Ramos (cell line): ENCODE measurements around the gene HOXA10.

Experiments used
- in situ Hi-C: fragments of 300-500 bp; cut with MboI; formaldehyde crosslinking; loops from one replicate; pipeline ENCODE4 v1.14.3; 2022; ENCODE audit warnings: low sequenced_read_pairs; ENCODE audit not compliant: unreplicated experiment

HOXA10 gene

DNA sequence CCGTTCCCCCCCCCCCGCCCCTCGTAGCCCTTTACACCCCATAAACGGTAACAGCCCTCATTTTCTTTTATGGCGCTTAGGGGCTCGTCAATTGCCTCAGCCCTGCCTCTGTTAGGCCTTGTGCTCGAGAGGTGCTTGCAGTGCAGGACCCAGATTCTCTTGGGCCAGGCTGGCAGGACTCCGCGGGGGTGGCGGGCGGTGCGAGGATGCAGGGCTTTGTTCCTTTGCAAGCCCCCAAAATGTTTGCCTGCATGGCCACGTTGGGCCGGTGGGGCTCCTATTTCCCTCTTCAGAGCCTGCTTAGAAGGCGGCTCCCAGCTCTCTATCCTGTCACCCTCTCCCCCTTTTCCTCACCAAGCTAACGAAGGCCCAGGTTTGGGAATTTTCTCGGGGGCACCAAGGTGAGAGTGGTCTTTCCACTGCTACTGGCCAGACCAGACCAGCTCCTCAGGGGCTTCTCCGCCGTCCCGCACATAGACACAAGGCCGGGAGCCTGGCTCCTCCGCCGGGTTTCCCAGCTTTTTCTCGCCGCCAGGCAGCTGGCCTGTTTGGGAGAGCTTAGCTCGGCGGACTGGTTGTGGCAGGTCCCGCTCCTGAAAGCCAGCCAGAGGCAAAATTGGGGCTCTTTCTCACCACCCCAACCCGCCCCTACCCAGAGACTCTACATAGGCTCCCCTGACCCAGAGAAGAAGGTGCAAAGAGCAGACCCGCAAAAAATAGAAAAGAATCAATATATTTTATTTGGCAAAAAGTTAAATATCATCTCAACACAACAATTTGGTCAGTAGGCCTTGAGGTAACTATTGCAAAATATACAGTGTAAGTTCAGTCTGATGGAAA is 12.2 kb downstream of the HOXA10 start:
- in situ Hi-C loops = loop anchor here (25.0 kb wide), 2 partner anchors 1100 to 1275 kb away; no protein-coding TSS in a partner anchor

DNA sequence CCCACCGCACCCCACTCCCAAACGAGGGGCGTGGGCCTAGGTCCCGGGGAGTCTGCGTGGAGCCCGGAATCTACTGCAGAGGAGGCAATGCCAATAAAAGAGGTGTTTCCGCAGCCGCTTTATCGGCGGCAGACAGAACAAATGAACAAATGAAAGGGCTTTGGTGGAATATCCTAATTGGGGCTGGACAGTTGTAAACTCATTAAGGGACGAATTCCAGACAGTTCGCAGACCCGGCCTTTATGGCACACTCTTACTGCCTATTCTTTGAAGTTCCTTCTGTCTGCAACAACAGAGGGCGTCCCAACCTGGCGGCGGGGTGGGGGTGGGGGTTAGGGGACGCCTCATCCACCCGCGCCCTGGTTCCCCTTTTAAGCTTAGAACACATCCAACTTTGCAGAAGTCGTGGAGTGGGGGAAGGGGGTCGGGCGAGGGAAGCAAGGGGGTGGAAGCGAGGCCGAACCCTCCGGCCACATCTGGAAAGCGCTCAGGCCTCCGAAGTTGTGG is 12.9 kb downstream of the HOXA10 start:
- in situ Hi-C loops = loop anchor here (25.0 kb wide), 2 partner anchors 1099 to 1274 kb away; no protein-coding TSS in a partner anchor

DNA sequence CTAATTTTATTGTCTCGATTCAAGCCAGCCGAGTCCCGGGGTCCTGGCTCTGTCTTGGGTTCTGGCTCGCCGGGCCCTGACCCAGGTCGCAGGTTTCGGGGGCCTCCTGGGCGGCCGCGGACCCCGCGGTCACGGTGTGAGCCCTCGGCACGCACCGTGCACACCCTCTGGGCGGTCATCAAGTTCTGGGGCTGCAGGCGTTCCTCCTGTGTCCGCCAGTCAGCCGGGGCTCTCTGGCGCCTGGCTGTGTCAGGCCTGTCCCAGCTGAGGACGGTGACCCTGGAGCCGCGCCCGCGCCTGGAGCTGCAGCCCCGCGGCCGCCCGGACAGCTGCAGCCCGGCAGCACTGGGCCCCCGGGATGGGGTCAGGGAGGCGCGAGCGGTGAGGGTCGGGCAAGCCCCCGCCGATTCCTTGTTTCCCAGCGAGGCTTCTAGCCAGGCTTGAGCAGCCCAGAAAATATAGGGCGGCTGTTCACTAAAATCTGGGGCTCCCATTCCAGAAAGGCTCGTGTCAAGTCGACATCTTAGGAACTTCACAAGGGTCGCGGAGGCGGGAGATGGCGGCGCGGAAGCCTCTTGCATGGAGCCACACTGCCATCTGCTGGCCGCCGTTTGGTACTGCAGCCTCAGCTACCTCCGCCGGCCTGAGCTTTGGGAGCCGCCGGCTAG is 13.4 kb downstream of the HOXA10 start:
- in situ Hi-C loops = loop anchor here (25.0 kb wide), 2 partner anchors 1098 to 1273 kb away; no protein-coding TSS in a partner anchor

DNA sequence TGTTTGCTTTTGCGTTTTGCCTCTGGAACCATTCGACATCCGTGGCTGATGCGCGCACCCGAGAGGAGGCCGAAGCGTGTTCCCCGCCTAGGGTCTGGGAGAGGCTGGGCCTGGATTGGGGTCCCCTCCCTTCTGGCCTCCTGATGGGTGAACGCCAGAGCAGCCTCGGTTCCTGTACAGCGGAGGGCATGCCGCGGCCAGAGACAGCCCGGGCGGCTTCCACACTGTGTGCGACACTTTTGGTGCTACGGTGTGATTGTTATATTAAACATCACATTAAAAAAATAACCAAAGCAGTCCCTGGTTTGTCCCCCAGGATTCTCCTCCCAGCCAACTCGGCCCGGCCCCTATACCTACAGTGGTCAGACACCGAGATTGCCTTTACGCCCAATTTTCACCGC is 14.0 kb downstream of the HOXA10 start:
- in situ Hi-C loops = loop anchor here (25.0 kb wide), 2 partner anchors 1098 to 1273 kb away; no protein-coding TSS in a partner anchor

DNA sequence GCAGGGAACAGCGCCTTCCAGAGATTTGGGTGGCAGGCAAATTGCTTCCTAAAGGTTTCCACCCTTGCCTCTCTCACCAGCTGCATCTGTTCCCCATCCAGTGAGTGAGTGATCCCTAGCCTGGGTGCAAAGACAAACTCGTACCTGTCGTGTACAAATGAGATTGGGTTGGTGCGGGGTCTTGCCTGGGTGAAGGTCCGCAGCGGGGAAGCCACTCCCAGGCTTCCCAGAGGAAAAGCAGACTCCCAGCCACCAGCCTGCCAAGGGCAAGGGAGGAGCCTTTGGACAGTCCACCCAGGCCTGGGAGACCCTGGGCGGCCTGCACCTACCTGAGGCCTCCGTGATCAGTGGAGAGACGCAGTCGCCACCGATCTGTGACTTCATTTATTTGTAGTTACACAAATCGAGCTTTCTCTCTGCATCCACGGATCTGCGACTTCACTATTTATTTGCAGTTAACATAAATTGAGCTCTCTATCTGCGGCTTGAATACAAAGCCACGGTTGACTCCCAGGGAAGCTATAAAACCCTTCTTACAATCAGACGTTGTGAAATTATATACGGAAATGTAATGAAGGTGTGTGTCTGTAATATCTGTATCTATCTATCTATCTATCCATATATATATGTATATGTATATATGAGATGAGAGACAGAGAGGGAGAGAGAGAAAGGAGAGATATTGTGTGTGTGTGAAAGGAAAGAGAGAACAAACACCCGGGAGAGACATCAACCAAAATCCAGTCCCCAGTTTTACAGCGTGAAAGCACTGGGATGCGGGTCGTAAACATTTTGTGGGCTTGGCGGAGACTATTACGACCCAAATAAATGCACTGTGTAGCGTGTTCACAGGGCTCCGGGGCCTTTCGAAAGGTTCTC is 14.6 kb downstream of the HOXA10 start:
- in situ Hi-C loops = loop anchor here (10.0 to 25.0 kb wide), 4 partner anchors 485 to 1272 kb away; no protein-coding TSS in a partner anchor

DNA sequence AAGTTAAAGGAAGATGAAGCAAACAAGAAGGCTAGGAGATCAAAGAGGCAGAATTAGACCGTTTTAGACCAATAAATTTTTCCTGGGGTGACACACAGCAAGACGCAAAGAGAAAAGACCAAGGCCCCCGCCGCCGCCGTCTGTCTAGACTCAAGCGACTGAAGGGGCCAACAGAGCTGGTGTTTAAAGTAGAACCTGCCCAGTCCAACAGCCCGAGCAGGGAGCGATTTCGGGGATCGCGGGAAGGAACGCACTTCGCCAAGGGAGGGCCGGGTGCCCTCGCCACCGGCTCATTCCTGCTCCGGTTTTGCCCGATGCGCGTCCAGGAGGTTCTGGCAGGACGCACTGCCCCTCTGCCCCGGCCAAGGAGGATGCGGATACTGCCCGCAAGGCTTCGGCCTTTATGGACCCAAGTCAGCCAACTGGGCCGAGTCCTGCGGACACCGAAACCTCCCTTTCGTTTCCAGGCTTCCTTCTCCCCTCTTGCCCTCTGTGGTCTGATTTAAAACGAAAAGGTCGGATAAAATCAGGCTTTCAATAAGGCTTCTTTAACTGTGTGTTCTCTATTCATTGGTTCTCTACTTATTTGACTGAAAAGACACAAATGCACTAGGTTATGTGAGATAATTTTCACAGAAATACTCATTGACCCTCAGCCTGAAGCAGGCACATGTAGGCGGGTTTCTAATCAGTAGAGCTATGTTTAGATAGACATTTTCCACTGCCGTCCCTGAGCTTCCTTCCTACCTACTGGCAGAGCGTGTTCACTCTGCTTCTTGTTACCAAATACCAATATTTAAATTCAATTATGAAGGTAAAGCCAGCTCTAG is 15.5 kb downstream of the HOXA10 start:
- in situ Hi-C loops = loop anchor here (10.0 to 25.0 kb wide), 4 partner anchors 484 to 1271 kb away; no protein-coding TSS in a partner anchor

DNA sequence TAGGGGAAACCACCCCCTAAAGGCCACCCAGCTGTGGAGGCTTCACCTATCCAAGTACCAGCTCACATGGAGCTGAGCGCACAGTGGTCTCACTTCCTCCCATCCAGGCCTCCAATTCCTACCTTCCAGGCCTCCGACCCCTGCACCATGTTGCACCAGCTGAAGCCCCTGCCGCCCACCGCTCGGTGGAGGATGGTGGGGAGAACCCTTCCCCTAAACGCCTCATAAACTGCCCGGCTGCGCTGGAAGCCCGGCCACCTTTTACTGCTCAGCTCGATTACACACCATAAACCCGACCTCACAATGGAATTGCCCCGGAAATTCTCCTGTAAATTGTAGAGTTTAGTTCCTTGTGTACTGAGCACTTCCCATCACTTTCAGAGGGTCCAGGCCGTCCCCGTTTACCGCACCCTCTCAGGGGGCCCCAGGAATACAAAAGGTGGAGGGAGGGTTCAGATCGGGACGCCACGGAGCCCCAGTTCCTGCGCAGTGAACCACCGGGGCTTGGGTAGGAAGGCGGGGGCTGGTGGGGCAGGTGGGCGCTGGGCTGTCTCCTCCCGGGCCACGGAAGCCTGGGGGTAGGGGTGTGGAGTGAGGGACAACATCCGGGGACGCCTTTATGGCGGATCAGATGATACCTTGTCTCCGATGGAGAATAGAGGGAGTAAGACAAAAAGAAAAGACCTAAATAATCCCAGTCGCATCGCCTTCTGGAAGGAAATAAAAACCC is 16.3 kb downstream of the HOXA10 start:
- in situ Hi-C loops = loop anchor here (10.0 to 25.0 kb wide), 4 partner anchors 483 to 1271 kb away; no protein-coding TSS in a partner anchor

DNA sequence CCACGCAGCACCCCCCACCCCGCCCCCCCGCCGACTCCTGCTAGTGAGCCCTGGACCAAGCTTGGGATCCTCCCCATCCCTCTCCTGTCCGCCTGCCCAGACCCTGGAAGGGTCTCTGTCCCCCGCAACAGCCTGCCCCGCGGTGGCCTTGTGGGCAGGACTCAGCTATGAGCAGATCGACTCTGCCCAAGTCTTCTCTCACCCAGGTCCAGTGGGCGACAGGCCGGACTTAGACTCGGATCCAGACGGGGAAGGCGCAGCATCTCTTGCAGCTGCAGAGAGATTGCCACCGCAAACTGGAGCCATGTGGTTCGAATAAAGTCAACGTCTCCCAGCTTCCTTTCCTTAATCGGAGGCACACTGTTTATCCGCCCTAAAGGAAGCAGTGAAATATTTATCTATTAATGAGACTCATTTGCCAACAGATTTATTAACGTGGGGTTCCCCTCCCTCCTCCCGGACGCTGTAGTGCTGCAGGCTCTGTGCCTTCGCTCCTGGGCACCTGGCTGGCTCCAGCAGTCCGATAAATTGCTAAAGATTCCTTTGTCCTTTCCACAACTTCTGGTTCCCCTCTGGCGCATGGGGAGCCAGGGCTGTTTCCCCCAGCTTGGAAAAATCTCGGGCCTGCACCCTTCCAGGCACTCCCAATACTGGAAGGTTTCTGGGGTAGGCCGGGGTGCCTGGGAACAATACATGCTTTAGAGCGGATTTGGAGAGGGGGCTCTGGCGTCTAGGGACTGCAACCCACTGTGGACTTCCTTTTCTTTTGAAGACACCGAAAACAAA is 17.0 kb downstream of the HOXA10 start:
- in situ Hi-C loops = loop anchor here (10.0 to 25.0 kb wide), 4 partner anchors 482 to 1270 kb away; no protein-coding TSS in a partner anchor

DNA sequence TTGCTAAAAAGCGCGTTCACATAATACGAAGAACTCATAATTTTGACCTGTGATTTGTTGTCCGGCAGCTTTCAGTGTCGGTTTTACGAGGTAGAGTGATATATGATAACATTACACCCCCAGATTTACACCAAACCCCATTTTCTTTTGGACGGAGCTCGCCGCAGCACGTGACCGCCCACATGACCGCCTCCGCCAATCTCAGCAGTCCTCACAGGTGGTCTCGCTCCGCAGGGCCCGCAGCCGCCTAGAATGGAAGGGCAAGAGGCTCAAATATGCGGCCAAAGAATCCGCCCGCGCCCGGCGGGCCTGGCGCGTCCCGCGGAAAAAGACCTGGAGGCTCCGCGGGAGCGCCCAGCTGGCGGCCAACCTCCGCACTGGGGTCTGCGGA is 17.6 kb downstream of the HOXA10 start, which contains the start of gene HOXA7:
HOXA7 (minus strand) TSS at position 168 of the 391 bp plus-strand sequence; CDS start at position 38, 130 bp downstream.
- in situ Hi-C loops = loop anchor here (10.0 to 25.0 kb wide), 4 partner anchors 482 to 1269 kb away; no protein-coding TSS in a partner anchor

DNA sequence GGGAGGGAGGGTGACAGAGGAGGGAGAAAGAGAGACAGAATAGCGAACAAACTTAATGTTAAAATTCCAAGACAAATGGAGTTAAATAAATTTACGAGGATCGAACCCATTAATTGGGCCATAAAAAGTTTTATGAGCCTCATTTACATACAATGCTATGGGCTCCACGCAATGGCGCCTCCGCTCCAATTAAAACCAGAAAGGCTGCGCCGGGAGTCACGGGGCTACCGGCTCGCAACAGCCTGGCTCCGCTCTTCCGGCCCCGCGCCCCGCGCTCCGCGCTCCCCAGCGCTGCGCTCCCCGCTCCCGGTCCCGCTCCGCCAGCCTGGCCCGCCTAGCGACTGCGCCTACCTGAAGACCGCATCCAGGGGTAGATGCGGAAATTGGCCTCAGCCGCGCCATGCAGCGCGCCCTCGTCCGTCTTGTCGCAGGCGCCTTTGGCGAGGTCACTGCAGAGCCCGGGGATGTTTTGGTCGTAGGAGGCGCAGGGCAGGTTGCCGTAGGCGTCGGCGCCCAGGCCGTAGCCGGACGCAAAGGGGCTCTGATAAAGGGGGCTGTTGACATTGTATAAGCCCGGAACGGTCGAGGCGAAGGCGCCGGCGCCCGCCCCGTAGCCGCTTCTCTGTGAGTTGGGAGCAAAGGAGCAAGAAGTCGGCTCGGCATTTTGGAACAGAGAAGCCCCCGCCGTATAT is 18.2 kb downstream of the HOXA10 start:
- in situ Hi-C loops = loop anchor here (10.0 to 25.0 kb wide), 4 partner anchors 481 to 1269 kb away; no protein-coding TSS in a partner anchor

DNA sequence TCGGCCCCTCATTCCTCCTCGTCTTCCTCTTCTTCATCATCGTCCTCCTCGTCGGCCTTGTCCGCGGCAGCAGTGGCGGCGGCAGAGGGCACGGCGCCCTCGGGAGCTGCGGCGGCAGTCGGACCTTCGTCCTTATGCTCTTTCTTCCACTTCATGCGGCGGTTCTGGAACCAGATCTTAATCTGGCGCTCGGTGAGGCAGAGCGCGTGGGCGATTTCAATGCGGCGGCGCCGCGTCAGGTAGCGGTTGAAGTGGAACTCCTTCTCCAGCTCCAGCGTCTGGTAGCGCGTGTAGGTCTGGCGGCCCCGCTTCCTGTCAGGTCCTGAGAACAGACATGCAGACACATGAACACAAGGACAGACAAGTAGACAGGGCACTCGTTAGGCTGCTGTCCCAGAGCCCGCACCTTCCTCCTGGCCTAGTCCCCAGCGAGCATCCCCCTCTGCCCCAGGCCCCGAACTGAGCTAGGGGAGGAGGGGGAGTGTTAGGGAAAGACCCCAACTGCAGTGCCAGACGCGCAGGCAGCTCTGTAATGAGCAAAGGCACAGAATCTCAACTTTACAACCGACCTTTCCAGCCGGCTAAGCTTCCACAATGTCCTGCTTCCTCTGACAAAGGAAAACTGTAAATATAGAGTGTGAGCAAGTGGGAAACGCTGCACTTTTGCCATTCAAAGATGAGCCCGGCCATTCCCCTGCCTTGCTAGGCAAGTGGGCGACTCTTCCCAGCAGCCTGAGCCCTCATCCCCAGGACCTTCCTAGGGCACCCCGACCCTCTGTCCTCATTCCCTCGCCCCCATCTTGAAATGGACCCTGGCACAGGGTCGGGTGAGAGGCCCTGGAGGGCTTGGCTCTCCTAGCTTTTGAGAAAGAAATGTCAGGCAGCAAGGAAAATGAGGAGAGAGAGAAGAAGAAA is 19.0 kb downstream of the HOXA10 start:
- in situ Hi-C loops = loop anchor here (10.0 to 25.0 kb wide), 4 partner anchors 480 to 1268 kb away; no protein-coding TSS in a partner anchor

DNA sequence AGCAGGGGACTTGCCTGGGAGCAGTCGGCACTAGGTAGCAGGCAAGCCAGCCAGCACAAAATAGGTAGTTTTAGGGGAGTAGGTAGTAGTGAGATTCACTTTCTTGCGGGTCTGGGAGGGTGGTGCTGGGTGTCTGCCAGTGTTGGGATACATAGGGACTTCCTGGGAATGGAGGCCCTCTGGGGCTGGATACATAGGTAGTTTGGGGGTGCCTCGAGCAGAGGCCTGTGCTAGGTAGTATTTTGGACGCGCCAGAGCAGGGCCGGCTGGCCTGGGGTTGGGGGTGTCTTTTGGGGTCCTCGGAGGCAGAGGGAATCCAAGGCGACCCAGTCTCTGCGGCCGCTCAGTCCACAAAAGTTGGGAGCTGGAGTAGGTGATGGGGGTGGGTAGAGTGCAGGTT is 19.8 kb downstream of the HOXA10 start:
- in situ Hi-C loops = loop anchor here (10.0 to 25.0 kb wide), 4 partner anchors 480 to 1267 kb away; no protein-coding TSS in a partner anchor

DNA sequence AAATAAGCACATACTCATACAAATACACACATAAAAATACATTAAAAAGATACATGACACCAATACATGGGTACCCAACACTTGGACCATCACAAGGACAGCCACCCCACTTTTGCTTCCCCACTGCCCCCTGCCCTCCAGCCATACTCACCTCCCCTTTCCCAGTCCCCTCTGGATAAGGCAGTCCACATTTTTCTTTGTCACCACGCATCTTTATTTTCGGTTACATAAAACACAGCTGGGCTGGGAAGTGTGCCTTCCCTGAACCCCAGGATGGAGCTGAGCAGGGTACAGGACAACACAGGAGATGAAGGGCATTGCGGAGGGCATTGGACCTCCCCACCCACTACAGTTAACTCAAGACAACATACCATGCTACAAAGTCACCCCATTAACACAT is 20.6 kb downstream of the HOXA10 start:
- in situ Hi-C loops = loop anchor here (10.0 to 25.0 kb wide), 4 partner anchors 479 to 1266 kb away; no protein-coding TSS in a partner anchor

DNA sequence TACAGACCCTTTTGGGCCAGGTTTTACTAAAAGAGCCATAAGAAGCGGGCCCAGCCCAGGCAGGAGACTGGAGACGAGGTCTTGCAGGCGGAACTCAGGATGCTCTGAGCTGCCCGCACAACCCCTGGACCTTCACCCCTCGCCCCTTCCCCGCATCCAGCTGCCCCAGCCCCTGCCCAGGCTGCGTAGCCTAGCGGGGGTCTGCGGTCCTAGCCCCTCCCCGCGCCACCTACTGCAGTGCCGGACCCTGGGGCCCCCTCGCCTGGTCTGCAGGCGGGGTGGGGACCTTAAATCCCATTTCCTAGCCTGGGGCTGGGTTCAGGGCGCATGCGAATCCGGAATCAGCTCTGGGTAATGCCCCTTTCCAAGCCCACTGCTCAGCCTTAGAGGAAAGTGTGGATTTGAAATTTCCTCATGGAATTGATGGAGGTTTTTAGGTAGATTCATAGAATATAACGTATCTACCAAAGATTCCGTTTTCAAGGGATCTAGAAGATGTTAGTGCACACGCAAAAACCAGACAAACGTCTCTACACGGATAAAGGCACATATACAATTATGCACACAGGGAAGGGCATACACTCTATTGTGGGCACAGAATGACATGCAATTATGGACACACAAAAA is 21.2 kb downstream of the HOXA10 start:
- in situ Hi-C loops = loop anchor here (10.0 to 25.0 kb wide), 4 partner anchors 478 to 1266 kb away; no protein-coding TSS in a partner anchor
